NOMO-1 treated with dmso at 0.1 percent for 144 hours (cell line): ENCODE data around the gene ZNF391.
"Not testable (repeated sequence)": the region's sequence is repeated elsewhere in the genome, so short reads cannot be mapped to it uniquely, and the experiment has no call there.

Experiments used
- DNase-seq: peaks from one replicate; lab custom pipeline; 2025; ENCODE audit not compliant: unreplicated experiment; lab: John Stamatoyannopoulos, UW

Gene ZNF391

GRCh38 chr6:27422651-27423332, 34.2 kb downstream of the ZNF391 start:
- no peak for DNase-seq

GRCh38 chr6:27424851-27425250, 36.3 kb downstream of the ZNF391 start:
- not testable (repeated sequence) for DNase-seq

- DNase-seq: no peak
Measured at GRCh38 chr6:27426045-27426620, 37.6 kb downstream of the ZNF391 start.

- DNase-seq: no peak
Measured at GRCh38 chr6:27428502-27428901, 39.9 kb downstream of the ZNF391 start.

- no peak for DNase-seq
Measured at GRCh38 chr6:27428966-27429365, 40.4 kb downstream of the ZNF391 start.

GRCh38 chr6:27433714-27434113, 45.2 kb downstream of the ZNF391 start:
- no peak for DNase-seq

GRCh38 chr6:27439371-27439770, 50.8 kb downstream of the ZNF391 start:
- no peak for DNase-seq

- DNase-seq: no peak
Measured at GRCh38 chr6:27441001-27441400, 52.4 kb downstream of the ZNF391 start.

GRCh38 chr6:27442932-27443331, 54.4 kb downstream of the ZNF391 start:
- no peak for DNase-seq

GRCh38 chr6:27448456-27448855, 59.9 kb downstream of the ZNF391 start:
- DNase-seq: no peak

GRCh38 chr6:27451660-27452390, 63.3 kb downstream of the ZNF391 start:
- peak; percentile 2 for DNase-seq

- DNase-seq: no peak
Measured at GRCh38 chr6:27452496-27452897, 63.9 kb downstream of the ZNF391 start.
